H1 (cell line): Measurements from ENCODE around the gene MXD4. TPM values are rescaled to one million over a fixed set of nuclear protein-coding genes. Genes with fewer than 3 reads are reported as not detected.

Experiments used
- CTCF ChIA-PET: fragments of 300-600 bp; sonication (Branson Sonifier 250); formaldehyde crosslinking; loops from one replicate; lab custom pipeline; 2021; ENCODE audit not compliant: partially characterized antibody; lab: Charles Lee
- POLR2A ChIA-PET: fragments of 300-600 bp; sonication (Branson Sonifier 250); formaldehyde crosslinking; loops from one replicate; lab custom pipeline; 2021; ENCODE audit warnings: inconsistent platforms; ENCODE audit not compliant: partially characterized antibody; lab: Charles Lee
- DNase-seq, 2 experiments: peaks; one replicate each; pipeline versions ENCODE4 v3.0.0 to v3.0.0-alpha.2; 2010 to 2022; ENCODE audit warnings: low spot score in 2 of 2, low read depth in 1 of 2, mixed read lengths in 1 of 2
- FAIRE-seq: peaks from 2 replicates; lab custom pipeline; 2011; peaks lifted over from hg19 to GRCh38; lab: Jason Lieb, UNC
- H2AFZ ChIP-seq: 2 replicates; pipeline ENCODE4 v1.8.1; 2012; ENCODE audit warnings: low read length, inconsistent platforms
- H2AK5ac ChIP-seq: 2 replicates; pipeline ENCODE4 v1.6.1; 2013; ENCODE audit warnings: low read depth, low read length
- H2BK120ac ChIP-seq: replicated peaks from 2 replicates; pipeline ENCODE3; 2013; ENCODE audit warnings: low read depth, low read length, inconsistent platforms
- H2BK12ac ChIP-seq: 2 replicates; pipeline ENCODE4 v1.6.1; 2013; ENCODE audit warnings: low read depth, low read length
- H2BK15ac ChIP-seq: 2 replicates; pipeline ENCODE4 v1.6.1; 2013; ENCODE audit warnings: low read length
- H2BK20ac ChIP-seq: 2 replicates; pipeline ENCODE4 v1.6.1; 2013; ENCODE audit warnings: low read length
- H2BK5ac ChIP-seq: 2 replicates; pipeline ENCODE4 v1.6.1; 2013; ENCODE audit warnings: low read depth, low read length
- H3K14ac ChIP-seq: 2 replicates; pipeline ENCODE4 v1.6.1; 2013; ENCODE audit warnings: inconsistent platforms; ENCODE audit not compliant: insufficient read length
- H3K18ac ChIP-seq: 2 replicates; pipeline ENCODE4 v1.6.1; 2013; ENCODE audit warnings: low read length; ENCODE audit errors: extremely low read depth
- H3K23ac ChIP-seq: 2 replicates; pipeline ENCODE4 v1.6.1; 2013; ENCODE audit warnings: inconsistent platforms; ENCODE audit not compliant: insufficient read length
- H3K23me2 ChIP-seq: 2 replicates; pipeline ENCODE4 v1.6.1; 2013; ENCODE audit warnings: low read depth, low read length
- H3K27ac ChIP-seq: 2 replicates; pipeline ENCODE4 v1.6.1; 2011; ENCODE audit warnings: low read depth, low read length, inconsistent platforms
- H3K27me3 ChIP-seq, 4 experiments: replicated peaks in 1 of 4; 1 replicate in 1 of 4; 2 replicates in 3 of 4; pipeline versions ENCODE4 v1.6.1 to v1.8.1; 2011 to 2013; ENCODE audit warnings: low read length in 3 of 4, mild to moderate bottlenecking in 3 of 4, inconsistent platforms in 2 of 4, mixed read lengths in 2 of 4, moderate library complexity in 1 of 4; ENCODE audit not compliant: control insufficient read depth in 3 of 4, insufficient read depth in 3 of 4; ENCODE audit errors: extremely low read depth in 1 of 4
- H3K36me3 ChIP-seq, 4 experiments: 2 replicates each; pipeline versions ENCODE4 v1.6.1 to v1.8.1; 2011 to 2013; ENCODE audit warnings: mild to moderate bottlenecking in 4 of 4, low read length in 3 of 4, moderate library complexity in 2 of 4, control low read depth in 1 of 4, inconsistent platforms in 1 of 4; ENCODE audit not compliant: insufficient read depth in 4 of 4, control insufficient read depth in 2 of 4
- H3K4ac ChIP-seq: replicated peaks from 2 replicates; pipeline ENCODE3; 2013; ENCODE audit warnings: low read length, low read depth, mixed read lengths, inconsistent platforms; ENCODE audit not compliant: insufficient read length
- H3K4me1 ChIP-seq, 4 experiments: replicated peaks in 1 of 4; 1 replicate in 1 of 4; 2 replicates in 3 of 4; pipeline versions ENCODE4 v1.6.1 to v1.8.1; 2011 to 2013; ENCODE audit warnings: low read length in 3 of 4, inconsistent platforms in 2 of 4, mixed read lengths in 1 of 4; ENCODE audit not compliant: insufficient read depth in 4 of 4, control insufficient read depth in 3 of 4
- H3K4me2 ChIP-seq, 2 experiments: 2 replicates each; pipeline versions ENCODE4 v1.6.1 to v1.8.1; 2011 to 2013; ENCODE audit warnings: low read depth in 2 of 2, low read length in 2 of 2, control low read depth in 1 of 2, inconsistent platforms in 1 of 2, mild to moderate bottlenecking in 1 of 2; ENCODE audit not compliant: insufficient read depth in 1 of 2
- H3K4me3 ChIP-seq, 4 experiments: fragments of 200-600, 300-600 bp in 1 of 4; sonication (generic), shearing (Covaris generic), sonication (Bioruptor Twin) in 1 of 4; 2 replicates each; pipeline versions ENCODE4 v1.5.1 to v1.8.1; 2011 to 2016; ENCODE audit warnings: low read length in 4 of 4, low read depth in 3 of 4, control low read depth in 2 of 4, inconsistent platforms in 2 of 4, mild to moderate bottlenecking in 2 of 4, mixed read lengths in 1 of 4, moderate library complexity in 1 of 4; ENCODE audit not compliant: insufficient read depth in 2 of 4; ENCODE audit errors: extremely low read depth in 1 of 4
- H3K56ac ChIP-seq: replicated peaks from 2 replicates; pipeline ENCODE3; 2013; ENCODE audit warnings: low read depth, mild to moderate bottlenecking, mixed read lengths, low read length, inconsistent platforms; ENCODE audit not compliant: insufficient read length
- H3K79me1 ChIP-seq: 2 replicates; pipeline ENCODE4 v1.6.1; 2013; ENCODE audit warnings: low read depth, low read length, control low read depth
- H3K79me2 ChIP-seq, 2 experiments: 2 replicates each; pipeline versions ENCODE4 v1.6.1 to v1.8.1; 2012 to 2013; ENCODE audit warnings: low read length in 2 of 2, mild to moderate bottlenecking in 2 of 2, inconsistent platforms in 1 of 2; ENCODE audit not compliant: insufficient read depth in 2 of 2, control insufficient read depth in 1 of 2
- H3K9ac ChIP-seq, 4 experiments: replicated peaks in 1 of 4; 1 replicate in 1 of 4; 2 replicates in 3 of 4; pipeline versions ENCODE4 v1.6.1 to v1.8.1; 2011 to 2013; ENCODE audit warnings: low read depth in 3 of 4, low read length in 3 of 4, control low read depth in 2 of 4, mild to moderate bottlenecking in 2 of 4, moderate library complexity in 2 of 4, inconsistent platforms in 1 of 4; ENCODE audit errors: extremely low read depth in 1 of 4
- H3K9me3 ChIP-seq, 2 experiments: 2 replicates each; pipeline versions ENCODE4 v1.6.1 to v1.8.1; 2012 to 2013; ENCODE audit warnings: mild to moderate bottlenecking in 2 of 2, moderate library complexity in 2 of 2, control low read depth in 1 of 2, inconsistent platforms in 1 of 2, low read depth in 1 of 2, low read length in 1 of 2, mixed read lengths in 1 of 2; ENCODE audit not compliant: insufficient read depth in 2 of 2
- H4K20me1 ChIP-seq, 2 experiments: replicated peaks in 1 of 2; 2 replicates each; pipeline versions ENCODE3 to v1.8.1; 2011 to 2013; ENCODE audit warnings: inconsistent platforms in 2 of 2, low read length in 2 of 2, mild to moderate bottlenecking in 1 of 2; ENCODE audit not compliant: insufficient read depth in 2 of 2, control insufficient read depth in 1 of 2
- H4K5ac ChIP-seq: 2 replicates; pipeline ENCODE4 v1.6.1; 2013; ENCODE audit warnings: low read length, low read depth, mixed read lengths, inconsistent platforms; ENCODE audit not compliant: insufficient read length
- H4K8ac ChIP-seq: 2 replicates; pipeline ENCODE4 v1.8.0; 2013; ENCODE audit warnings: mild to moderate bottlenecking, moderate library complexity, low read length, inconsistent platforms; ENCODE audit not compliant: insufficient read depth; ENCODE audit errors: extremely low read depth
- H4K91ac ChIP-seq: replicated peaks from 2 replicates; pipeline ENCODE3; 2013; ENCODE audit warnings: low read length, mixed read lengths, inconsistent platforms; ENCODE audit not compliant: insufficient read length
- SIRT6 ChIP-seq: IDR thresholded peaks from one replicate; pipeline ENCODE4 v1.7.1; 2012; ENCODE audit warnings: low read length, inconsistent platforms
- WGBS, 2 experiments: shearing (Covaris generic) in 1 of 2; methylation state at CpG; one replicate each; pipeline versions ENCODE4 v1.1.6 to v1.1.7; 2013 to 2015; ENCODE audit warnings: low lambda C conversion rate in 2 of 2, mixed read lengths in 2 of 2, inconsistent platforms in 1 of 2, low coverage in 1 of 2, missing lambda C conversion rate in 1 of 2; ENCODE audit not compliant: insufficient replicate concordance in 2 of 2, insufficient coverage in 1 of 2, insufficient read length in 1 of 2; ENCODE audit errors: extremely low coverage in 1 of 2, missing lambda C conversion rate in 1 of 2; 5-methylcytosine and 5-hydroxymethylcytosine counted together
- polyA plus RNA-seq, 7 experiments: library from polyadenylated mRNA; depleted of rRNA in 3 of 7; stranded (reverse) in 5 of 7; unstranded in 2 of 7; fragments of >200 nt in 5 of 7; fragments of 200-250 nt in 2 of 7; gene quantifications; 1 replicate in 5 of 7; 2 replicates in 1 of 7; 4 replicates in 1 of 7; pipeline versions ENCODE4 v1.2.1 to v1.2.3, GENCODE V29; 2011 to 2013; ENCODE audit warnings: missing spikeins in 2 of 7, mixed read lengths in 2 of 7
- total RNA-seq: library from RNA; stranded (reverse); fragmentation: NEBNext Ultra II Directional; extraction: Animal tissue kit (Norgen Biotek cat#: 25700); gene quantifications from 2 replicates; pipeline ENCODE4 v1.2.1, GENCODE V29; 2021
- TF ChIP-seq, protein P1 (sequence below): IDR thresholded peaks from 2 replicates; pipeline ENCODE4 v1.6.1; 2012; ENCODE audit warnings: inconsistent platforms

MXD4 gene
- total and polyA plus RNA-seq, 2 of the 8 experiments (the other 6 are each of a cell fraction or from before 2014, with no cell fraction given) = 18.0 to 20.8 TPM

DNA sequence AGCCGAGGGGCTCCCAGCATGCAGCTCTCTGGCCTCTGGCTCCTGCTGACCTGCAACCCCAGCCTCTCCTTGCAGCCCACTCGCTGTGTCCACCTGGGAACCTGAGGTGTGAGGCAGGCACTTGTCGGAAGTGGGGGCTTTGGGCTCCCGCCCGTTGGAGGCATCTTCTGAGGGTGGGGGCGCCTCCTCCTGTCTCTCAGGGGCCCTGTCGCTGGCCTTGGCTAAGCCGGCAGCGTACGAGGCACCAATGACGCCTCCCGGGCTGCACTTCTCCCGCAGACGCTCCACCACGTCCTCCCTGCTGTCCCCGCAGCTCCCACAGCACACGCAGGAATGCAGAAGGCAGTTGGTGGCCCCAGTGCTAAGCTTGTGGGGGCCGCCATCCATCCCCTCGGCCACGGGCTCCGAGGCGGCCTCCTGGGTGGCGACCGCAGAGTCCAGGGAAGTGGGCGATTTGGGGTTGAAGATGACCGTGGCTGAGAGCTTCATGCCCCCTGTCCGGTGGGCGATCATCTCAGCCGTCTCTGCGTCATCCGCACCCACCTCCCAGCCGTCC is 42.5 kb upstream of the MXD4 start:
- FAIRE-seq (no peak), DNase-seq (no peak)
- H3K27me3 ChIP-seq = no peaks in the 10 kb centered on the region; a peak in 1 of 7 replicates
- no peaks in the 10 kb centered on the region for H4K20me1 ChIP-seq
- H3K27ac ChIP-seq = no peak overlapping the region
- no peak overlapping the region for H3K14ac ChIP-seq
- no peak overlapping the region for H3K23ac ChIP-seq
- H2BK120ac ChIP-seq = no peak overlapping the region
- H3K4me2 ChIP-seq = no peak overlapping the region
- H3K4me1 ChIP-seq = no peaks in the 10 kb centered on the region; a peak in 1 of 7 replicates
- H3K18ac ChIP-seq = no peak overlapping the region
- H4K8ac ChIP-seq = peak overlapping the region; percentile 68
- no peak overlapping the region for H2BK20ac ChIP-seq
- no peaks in the 10 kb centered on the region for H3K79me1 ChIP-seq
- H2BK5ac ChIP-seq = no peak overlapping the region
- ChIA-PET POLR2A (interaction anchor here (1.4 kb wide), 2 partner anchors 17 to 111 kb away, joined by 3 read pairs; no protein-coding TSS in a partner anchor), CTCF (interaction anchor here (0.6 to 1.7 kb wide), 5 partner anchors 9 to 446 kb away, joined by 3 to 8 read pairs (median 4); no protein-coding TSS in a partner anchor)
- H2AK5ac ChIP-seq = no peak overlapping the region
- no peak overlapping the region for H2BK12ac ChIP-seq
- H4K91ac ChIP-seq = no peak overlapping the region
- no peaks in the 10 kb centered on the region for H3K79me2 ChIP-seq
- no peak for TF ChIP-seq SIRT6
- TF ChIP-seq, protein P1, sequence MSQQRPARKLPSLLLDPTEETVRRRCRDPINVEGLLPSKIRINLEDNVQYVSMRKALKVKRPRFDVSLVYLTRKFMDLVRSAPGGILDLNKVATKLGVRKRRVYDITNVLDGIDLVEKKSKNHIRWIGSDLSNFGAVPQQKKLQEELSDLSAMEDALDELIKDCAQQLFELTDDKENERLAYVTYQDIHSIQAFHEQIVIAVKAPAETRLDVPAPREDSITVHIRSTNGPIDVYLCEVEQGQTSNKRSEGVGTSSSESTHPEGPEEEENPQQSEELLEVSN = no peak
- 90% methylated on average over 31 of the region's 32 CpGs; no CpG with 5 or more reads in 1 of the 2 experiments for WGBS, 2 experiments
- H2BK15ac ChIP-seq = no peak overlapping the region
- H3K56ac ChIP-seq = no peak overlapping the region
- no peaks in the 10 kb centered on the region for H3K23me2 ChIP-seq
- peaks cover 0 to 3% of the 10 kb centered on the region in 2 experiments; a peak in 1 of 4 replicates for H3K9me3 ChIP-seq
- H3K4ac ChIP-seq = no peak overlapping the region
- H3K36me3 ChIP-seq = no peaks in the 10 kb centered on the region
- H4K5ac ChIP-seq = no peak overlapping the region
- no peak overlapping the region for H2AFZ ChIP-seq
- no peak overlapping the region for H3K9ac ChIP-seq
- H3K4me3 ChIP-seq = no peak overlapping the region
